Upper lobe of left lung (tissue), 6 donors: ENCODE measurements around the gene AQP11. TPM values are rescaled to one million over a fixed set of nuclear protein-coding genes. Genes with fewer than 3 reads are reported as not detected.
A peak's percentile ranks its signal among the peaks of the same experiment; 100 is the strongest.

Experiments
- ATAC-seq, 2 donors: fragments of 200-7000 bp; cut with Tn5 transposase; one replicate each; pipeline ENCODE4 v1.9.1; 2022; ENCODE audit warnings: mild to moderate bottlenecking in 2 of 2, moderate library complexity in 2 of 2; ENCODE audit not compliant: low FRiP score in 2 of 2
- DNase-seq, 2 donors: peaks; one replicate each; pipeline ENCODE4 v3.0.0-alpha.2; 2019 to 2020
- H3K27ac ChIP-seq, 4 donors: fragments of 200-600 bp; sonication (generic); one replicate each; pipeline ENCODE4 v1.5.1; 2016 to 2019
- H3K27me3 ChIP-seq, 4 donors: fragments of 200-600 bp; sonication (generic); one replicate each; pipeline ENCODE4 v1.5.1; 2017 to 2019
- H3K36me3 ChIP-seq, 4 donors: fragments of 200-600 bp; sonication (generic); one replicate each; pipeline ENCODE4 v1.5.1; 2016 to 2019
- H3K4me1 ChIP-seq, 4 donors: fragments of 200-600 bp; sonication (generic); one replicate each; pipeline ENCODE4 v1.5.1; 2018 to 2019
- H3K4me3 ChIP-seq, 4 donors: fragments of 200-600 bp; sonication (generic); one replicate each; pipeline ENCODE4 v1.5.1; 2017 to 2019; ENCODE audit warnings: mild to moderate bottlenecking in 2 of 4, moderate library complexity in 1 of 4
- H3K9me3 ChIP-seq, 4 donors: fragments of 200-600 bp; sonication (generic); one replicate each; pipeline ENCODE4 v1.5.1; 2018 to 2019
- EP300 ChIP-seq, 4 donors: sonication (generic); formaldehyde crosslinking; IDR thresholded peaks; one replicate each; pipeline ENCODE4 v1.5.1; 2017; ENCODE audit warnings: antibody characterized with exemption in 4 of 4, control low read depth in 2 of 4
- POLR2A ChIP-seq, 4 donors: fragments of 450-650 bp; IDR thresholded peaks; one replicate each; pipeline ENCODE4 v1.5.1; 2016 to 2017; ENCODE audit warnings: antibody characterized with exemption in 4 of 4, mild to moderate bottlenecking in 2 of 4
- POLR2AphosphoS5 ChIP-seq, 2 donors: sonication (generic); formaldehyde crosslinking; IDR thresholded peaks; one replicate each; pipeline ENCODE4 v1.5.1; 2017; ENCODE audit warnings: antibody characterized with exemption in 2 of 2
- WGBS, 2 donors: methylation state at CpG; one replicate each; pipeline ENCODE4 v1.1.5; 2017 to 2018; 5-methylcytosine and 5-hydroxymethylcytosine counted together
- total RNA-seq, 6 donors: library from RNA; depleted of rRNA in 4 of 6; stranded (reverse); fragments of >200 nt in 4 of 6; gene quantifications; one replicate each; pipeline versions ENCODE4 v1.1.0 to v1.2.1, GENCODE V29; 2016 to 2021
- TF ChIP-seq, protein P1 (sequence below), 6 experiments: fragments of 450-650 bp in 4 of 6; fragments of 200-600 bp in 2 of 6; sonication (generic) in 2 of 6; IDR thresholded peaks; one replicate each; pipeline ENCODE4 v1.5.1; 2016 to 2019; ENCODE audit warnings: antibody characterized with exemption in 6 of 6
- donor health status: DM: no; HTN: no; CAD: no; lungs with moderate emphysema.
- donor health status: DM: no; HTN: yes; CAD: no; lungs with severe emphysema.

The AQP11 gene
- total RNA-seq, 6 donors from 2014 or later, result 0.49 to 0.91 (median 0.60) TPM; not detected in 2

GRCh38 chr11:77560605-77561004 is 29.1 kb upstream of the AQP11 start:
- no peaks in the 10 kb centered on the region for H3K4me1 ChIP-seq
- H3K36me3 ChIP-seq, result no peaks in the 10 kb centered on the region
- no peak overlapping the region for H3K27ac ChIP-seq
- ATAC-seq, result no peak
- no peak overlapping the region for H3K4me3 ChIP-seq
- WGBS, 2 donors, result 89 to 100% methylated on average over 2 of the region's 2 CpGs
- DNase-seq, result no peak
- H3K27me3 ChIP-seq, result no peaks in the 10 kb centered on the region
- no peaks in the 10 kb centered on the region for H3K9me3 ChIP-seq
- TF ChIP-seq, protein P1, sequence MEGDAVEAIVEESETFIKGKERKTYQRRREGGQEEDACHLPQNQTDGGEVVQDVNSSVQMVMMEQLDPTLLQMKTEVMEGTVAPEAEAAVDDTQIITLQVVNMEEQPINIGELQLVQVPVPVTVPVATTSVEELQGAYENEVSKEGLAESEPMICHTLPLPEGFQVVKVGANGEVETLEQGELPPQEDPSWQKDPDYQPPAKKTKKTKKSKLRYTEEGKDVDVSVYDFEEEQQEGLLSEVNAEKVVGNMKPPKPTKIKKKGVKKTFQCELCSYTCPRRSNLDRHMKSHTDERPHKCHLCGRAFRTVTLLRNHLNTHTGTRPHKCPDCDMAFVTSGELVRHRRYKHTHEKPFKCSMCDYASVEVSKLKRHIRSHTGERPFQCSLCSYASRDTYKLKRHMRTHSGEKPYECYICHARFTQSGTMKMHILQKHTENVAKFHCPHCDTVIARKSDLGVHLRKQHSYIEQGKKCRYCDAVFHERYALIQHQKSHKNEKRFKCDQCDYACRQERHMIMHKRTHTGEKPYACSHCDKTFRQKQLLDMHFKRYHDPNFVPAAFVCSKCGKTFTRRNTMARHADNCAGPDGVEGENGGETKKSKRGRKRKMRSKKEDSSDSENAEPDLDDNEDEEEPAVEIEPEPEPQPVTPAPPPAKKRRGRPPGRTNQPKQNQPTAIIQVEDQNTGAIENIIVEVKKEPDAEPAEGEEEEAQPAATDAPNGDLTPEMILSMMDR (IDR thresholded peaks at IDR 0.05), result no peak
- no peak for TF ChIP-seq POLR2A (IDR thresholded peaks at IDR 0.05)
- no peak for TF ChIP-seq POLR2AphosphoS5 (IDR thresholded peaks at IDR 0.05)
- no peak for TF ChIP-seq EP300 (IDR thresholded peaks at IDR 0.05)

- H3K4me1 ChIP-seq, result no peaks in the 10 kb centered on the region
- no peaks in the 10 kb centered on the region for H3K36me3 ChIP-seq
- H3K27me3 ChIP-seq, result no peaks in the 10 kb centered on the region
- WGBS, 2 donors, result 82 to 87% methylated on average over 1 of the region's 1 CpG
- no peaks in the 10 kb centered on the region for H3K9me3 ChIP-seq
- H3K27ac ChIP-seq, result no peak overlapping the region
- TF ChIP-seq EP300 (IDR thresholded peaks at IDR 0.05) (no peak), POLR2A (IDR thresholded peaks at IDR 0.05) (no peak), POLR2AphosphoS5 (IDR thresholded peaks at IDR 0.05) (no peak)
- TF ChIP-seq, protein P1 (IDR thresholded peaks at IDR 0.05), result no peak
- peak in 1 of 2 donors; percentile 22 for ATAC-seq
- DNase-seq, result no peak
- no peak overlapping the region for H3K4me3 ChIP-seq
These were observed 28.5 kb upstream of the AQP11 start for GRCh38 chr11:77561257-77561656.

- H3K4me1 ChIP-seq, result no peaks in the 10 kb centered on the region
- no peaks in the 10 kb centered on the region for H3K9me3 ChIP-seq
- no peak overlapping the region for H3K27ac ChIP-seq
- ATAC-seq (no peak), DNase-seq (no peak)
- TF ChIP-seq EP300 (IDR thresholded peaks at IDR 0.05) (no peak), POLR2A (IDR thresholded peaks at IDR 0.05) (no peak), POLR2AphosphoS5 (IDR thresholded peaks at IDR 0.05) (no peak)
- TF ChIP-seq, protein P1 (IDR thresholded peaks at IDR 0.05), result no peak
- H3K27me3 ChIP-seq, result no peaks in the 10 kb centered on the region
- no peaks in the 10 kb centered on the region for H3K36me3 ChIP-seq
- WGBS, 2 donors, result 90 to 92% methylated on average over 3 to 4 of the region's 4 CpGs
- no peak overlapping the region for H3K4me3 ChIP-seq
These were observed 21.4 kb upstream of the AQP11 start for GRCh38 chr11:77568306-77568705.

DNA sequence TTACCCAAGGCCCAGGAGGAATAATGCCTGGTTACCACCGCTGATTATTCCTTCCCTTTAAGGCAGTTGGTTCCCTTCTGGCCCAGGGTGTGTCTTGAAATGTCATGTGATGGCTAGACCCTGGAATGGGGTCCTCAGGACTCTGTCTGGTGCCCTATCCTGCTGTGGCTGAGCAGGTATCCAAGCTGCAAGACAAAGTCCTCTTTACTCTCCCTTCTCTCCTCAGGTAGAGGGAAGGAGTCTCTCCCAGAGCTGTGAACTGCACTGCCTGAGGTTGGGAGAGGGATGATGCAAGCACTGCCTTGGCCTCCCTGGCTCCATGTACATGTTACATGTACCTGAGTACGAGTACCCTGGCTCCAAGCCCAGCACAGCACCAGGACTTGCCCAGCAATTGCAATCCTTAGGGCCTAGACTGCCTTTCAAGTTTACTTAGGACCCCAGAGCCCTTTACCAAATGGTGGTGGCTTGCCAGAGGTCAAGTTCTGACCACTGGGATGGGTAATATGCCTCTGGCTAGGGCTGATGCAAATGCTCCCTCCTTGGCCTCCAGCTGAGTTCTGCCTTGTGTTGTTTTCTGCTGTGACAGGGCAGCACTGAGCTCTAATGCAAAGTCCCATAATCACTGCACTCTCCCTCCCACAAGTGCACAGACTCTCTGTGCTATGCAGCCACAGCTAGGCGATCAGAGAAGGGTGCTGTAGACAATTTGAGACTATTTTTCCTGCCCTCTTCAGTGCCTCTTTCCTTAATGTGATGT is 20.7 kb upstream of the AQP11 start:
- ATAC-seq, result no peak

More for the DNA sequence above, 20.7 kb upstream of the AQP11 start:
- DNase-seq, result no peak
- no peak for TF ChIP-seq POLR2AphosphoS5 (IDR thresholded peaks at IDR 0.05)
- no peak for TF ChIP-seq EP300 (IDR thresholded peaks at IDR 0.05)
- TF ChIP-seq, protein P1 (IDR thresholded peaks at IDR 0.05), result no peak
- no peak for TF ChIP-seq POLR2A (IDR thresholded peaks at IDR 0.05)
- Histone ChIP-seq H3K27ac (no peak overlapping the region), H3K9me3 (no peaks in the 10 kb centered on the region), H3K4me3 (no peak overlapping the region), H3K27me3 (no peaks in the 10 kb centered on the region), H3K36me3 (no peaks in the 10 kb centered on the region), H3K4me1 (no peaks in the 10 kb centered on the region)
- whole genome bisulfite sequencing, 2 donors, result 73 to 95% methylated on average over 2 to 3 of the region's 3 CpGs
